SU-DHL-6 (cell line): ENCODE data around the gene C1QL4.

Experiments used
- H2AFZ ChIP-seq: fragments of 200-600 bp; sonication (generic); 2 replicates; pipeline ENCODE4 v1.6.1; 2014; ENCODE audit warnings: low read depth, mild to moderate bottlenecking, moderate library complexity, mixed read lengths, antibody characterized with exemption, low read length; ENCODE audit not compliant: severe bottlenecking
- H3F3A ChIP-seq: fragments of 200-600 bp; shearing (Covaris generic); 2 replicates; pipeline ENCODE4 v1.6.0; 2016; ENCODE audit warnings: antibody characterized with exemption, mild to moderate bottlenecking; ENCODE audit not compliant: insufficient read depth
- H3K27ac ChIP-seq: fragments of 200-600 bp; sonication (generic); 2 replicates; pipeline ENCODE4 v1.5.1; 2016; ENCODE audit warnings: low read depth, mild to moderate bottlenecking, low read length, moderate library complexity, mixed read lengths
- H3K27me3 ChIP-seq: fragments of 200-600 bp; sonication (generic), shearing (Covaris generic); 2 replicates; pipeline ENCODE4 v1.6.0; 2014; ENCODE audit warnings: mild to moderate bottlenecking, low read length
- H3K36me3 ChIP-seq: fragments of 200-600 bp; sonication (generic); 2 replicates; pipeline ENCODE4 v1.6.1; 2014; ENCODE audit warnings: mild to moderate bottlenecking, low read length, mixed read lengths
- H3K4me2 ChIP-seq: fragments of 300-600, 200-600 bp; shearing (Covaris generic), sonication (generic); 2 replicates; pipeline ENCODE4 v1.6.0; 2014; ENCODE audit warnings: low read length, low read depth, mild to moderate bottlenecking; ENCODE audit not compliant: poor library complexity, severe bottlenecking
- H3K4me3 ChIP-seq: fragments of 200-600 bp; sonication (generic); 2 replicates; pipeline ENCODE4 v1.5.1; 2014; ENCODE audit warnings: antibody characterized with exemption, low read length, mild to moderate bottlenecking, mixed read lengths; ENCODE audit not compliant: insufficient read depth, poor library complexity, severe bottlenecking
- H3K79me2 ChIP-seq: fragments of 200-600 bp; sonication (generic); 2 replicates; pipeline ENCODE4 v1.6.1; 2014; ENCODE audit warnings: mild to moderate bottlenecking, low read length, moderate library complexity; ENCODE audit not compliant: insufficient read depth
- H3K9ac ChIP-seq: fragments of 200-600 bp; sonication (generic); 2 replicates; pipeline ENCODE4 v1.7.0; 2014; ENCODE audit warnings: mild to moderate bottlenecking, low read length
- H3K9me2 ChIP-seq: fragments of 200-600 bp; sonication (generic); replicated peaks from 2 replicates; pipeline ENCODE4 v1.6.1; 2014; ENCODE audit warnings: low read length; ENCODE audit not compliant: insufficient read depth
- H3K9me3 ChIP-seq: fragments of 200-600 bp; sonication (generic); 2 replicates; pipeline ENCODE4 v1.6.1; 2014; ENCODE audit warnings: low read length, mixed read lengths; ENCODE audit not compliant: insufficient read depth
- H4K20me1 ChIP-seq: fragments of 200-600 bp; sonication (generic); 2 replicates; pipeline ENCODE4 v1.6.1; 2014; ENCODE audit warnings: low read depth, mild to moderate bottlenecking, antibody characterized with exemption, low read length, moderate library complexity, mixed read lengths
- EZH2phosphoT487 ChIP-seq: fragments of 200-600 bp; sonication (generic), shearing (Covaris generic); conservative IDR thresholded peaks from 2 replicates; pipeline ENCODE4 v1.6.1; 2018; ENCODE audit warnings: mild to moderate bottlenecking, antibody characterized with exemption, low read length, moderate library complexity, mixed read lengths
- TF ChIP-seq, protein P1 (sequence below): fragments of 200-600 bp; sonication (generic); IDR thresholded peaks from one replicate; pipeline ENCODE4 v1.5.1; 2017; ENCODE audit warnings: antibody characterized with exemption, mild to moderate bottlenecking, low read length, moderate library complexity; ENCODE audit not compliant: insufficient read depth, poor library complexity, severe bottlenecking

The C1QL4 gene

DNA sequence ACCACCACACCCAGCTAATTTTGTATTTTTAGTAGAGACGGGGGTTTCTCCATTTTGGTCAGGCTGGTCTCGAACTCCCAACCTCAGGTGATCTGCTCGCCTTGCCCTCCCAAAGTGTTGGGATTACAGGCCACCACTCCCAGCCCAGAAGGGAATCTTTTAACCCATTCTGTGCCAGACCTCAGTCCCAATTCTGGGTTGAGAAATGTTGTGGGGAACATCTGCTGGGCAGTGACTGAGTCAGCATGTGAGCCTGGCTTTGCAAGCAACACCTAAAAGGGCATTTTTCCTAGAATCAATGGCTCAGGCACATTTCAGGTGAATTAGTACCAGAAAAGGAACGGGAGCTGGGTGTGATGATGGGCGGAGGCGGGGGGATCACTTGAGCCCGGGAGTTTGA is 22.7 kb upstream of the C1QL4 start:
- Histone ChIP-seq H4K20me1 (no peaks in the 10 kb centered on the region), H3K27me3 (no peaks in the 10 kb centered on the region), H3K79me2 (no peaks in the 10 kb centered on the region), H3K27ac (no peak overlapping the region), H3K4me3 (no peak overlapping the region), H3K9me2 (no peaks in the 10 kb centered on the region), H3K9ac (no peak overlapping the region), H3F3A (no peaks in the 10 kb centered on the region), H3K9me3 (no peaks in the 10 kb centered on the region), H2AFZ (no peak overlapping the region), H3K4me2 (no peak overlapping the region), H3K36me3 (no peaks in the 10 kb centered on the region)
- TF ChIP-seq, protein P1, sequence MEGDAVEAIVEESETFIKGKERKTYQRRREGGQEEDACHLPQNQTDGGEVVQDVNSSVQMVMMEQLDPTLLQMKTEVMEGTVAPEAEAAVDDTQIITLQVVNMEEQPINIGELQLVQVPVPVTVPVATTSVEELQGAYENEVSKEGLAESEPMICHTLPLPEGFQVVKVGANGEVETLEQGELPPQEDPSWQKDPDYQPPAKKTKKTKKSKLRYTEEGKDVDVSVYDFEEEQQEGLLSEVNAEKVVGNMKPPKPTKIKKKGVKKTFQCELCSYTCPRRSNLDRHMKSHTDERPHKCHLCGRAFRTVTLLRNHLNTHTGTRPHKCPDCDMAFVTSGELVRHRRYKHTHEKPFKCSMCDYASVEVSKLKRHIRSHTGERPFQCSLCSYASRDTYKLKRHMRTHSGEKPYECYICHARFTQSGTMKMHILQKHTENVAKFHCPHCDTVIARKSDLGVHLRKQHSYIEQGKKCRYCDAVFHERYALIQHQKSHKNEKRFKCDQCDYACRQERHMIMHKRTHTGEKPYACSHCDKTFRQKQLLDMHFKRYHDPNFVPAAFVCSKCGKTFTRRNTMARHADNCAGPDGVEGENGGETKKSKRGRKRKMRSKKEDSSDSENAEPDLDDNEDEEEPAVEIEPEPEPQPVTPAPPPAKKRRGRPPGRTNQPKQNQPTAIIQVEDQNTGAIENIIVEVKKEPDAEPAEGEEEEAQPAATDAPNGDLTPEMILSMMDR: no peak
- no peak for TF ChIP-seq EZH2phosphoT487

DNA sequence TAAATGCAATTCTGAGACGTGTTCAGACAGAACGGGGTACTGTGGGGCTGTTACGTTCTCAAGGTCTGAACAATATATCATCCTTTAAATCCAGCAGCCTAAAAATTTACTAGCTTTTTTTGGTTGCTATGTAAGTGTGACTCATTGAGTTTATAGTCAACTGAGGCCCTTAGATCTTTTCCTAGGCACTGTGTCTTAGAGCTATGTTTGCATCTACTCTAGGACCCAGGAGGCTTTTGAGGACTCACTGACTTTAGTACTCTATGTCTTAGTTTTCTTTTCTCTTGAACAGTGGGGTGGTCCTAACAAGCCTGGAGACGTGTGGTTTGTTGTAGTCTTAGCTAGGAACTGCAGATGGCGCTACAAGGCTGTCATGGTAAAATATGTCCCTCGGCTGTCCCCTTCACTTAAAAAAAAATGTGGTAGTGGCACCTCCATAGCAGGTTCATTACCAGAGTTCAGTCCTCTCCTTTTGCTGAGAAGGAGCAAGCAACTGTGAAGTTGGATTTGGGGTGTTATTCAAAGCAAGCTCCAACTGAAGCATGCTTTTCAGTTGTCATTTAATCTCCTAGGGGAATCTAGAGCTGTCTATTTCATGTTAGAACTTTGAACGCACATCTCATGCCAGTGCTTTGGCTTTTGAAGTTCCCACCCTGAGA is 21.6 kb upstream of the C1QL4 start:
- Histone ChIP-seq H3K4me3 (no peak overlapping the region), H3K4me2 (no peak overlapping the region), H3K9ac (no peak overlapping the region), H3K9me3 (no peaks in the 10 kb centered on the region), H3K27me3 (no peaks in the 10 kb centered on the region), H3F3A (no peaks in the 10 kb centered on the region), H2AFZ (no peak overlapping the region), H4K20me1 (no peaks in the 10 kb centered on the region), H3K79me2 (no peaks in the 10 kb centered on the region), H3K27ac (no peak overlapping the region), H3K36me3 (no peaks in the 10 kb centered on the region), H3K9me2 (no peaks in the 10 kb centered on the region)
- TF ChIP-seq EZH2phosphoT487: no peak
- TF ChIP-seq, protein P1: peak; percentile 70

DNA sequence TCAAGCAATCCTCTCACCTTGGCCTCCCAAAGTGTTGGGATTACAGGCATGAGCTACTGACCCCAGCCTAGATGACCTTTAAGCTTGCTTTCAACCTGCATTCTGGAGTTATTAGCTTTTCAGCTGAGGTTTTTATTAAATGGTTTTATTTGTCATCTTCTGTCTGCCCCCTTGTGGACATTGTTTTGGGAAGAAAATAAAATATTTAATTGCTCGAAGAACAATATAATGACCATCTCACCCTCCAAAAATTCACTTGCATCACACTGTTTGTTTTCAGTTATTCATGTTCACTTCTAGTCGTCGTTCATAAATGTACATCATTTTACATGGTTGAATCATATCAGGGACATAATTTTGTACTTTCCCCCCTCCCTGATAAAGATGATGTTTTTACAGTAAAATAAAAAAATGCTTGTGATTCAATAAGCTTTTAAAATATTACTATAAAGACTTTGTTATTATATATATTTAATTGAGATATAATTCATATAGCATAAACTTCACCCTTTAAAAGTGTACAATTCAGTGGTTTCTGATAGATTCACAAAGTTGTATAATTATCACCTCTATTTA is 20.2 kb upstream of the C1QL4 start:
- Histone ChIP-seq H3K36me3 (no peaks in the 10 kb centered on the region), H3F3A (no peaks in the 10 kb centered on the region), H3K9me3 (no peaks in the 10 kb centered on the region), H3K4me2 (no peak overlapping the region), H3K9me2 (no peaks in the 10 kb centered on the region), H3K27ac (no peak overlapping the region), H2AFZ (no peak overlapping the region), H3K4me3 (no peak overlapping the region), H3K9ac (no peak overlapping the region), H4K20me1 (no peaks in the 10 kb centered on the region), H3K79me2 (no peaks in the 10 kb centered on the region), H3K27me3 (no peaks in the 10 kb centered on the region)
- TF ChIP-seq, protein P1: peak; percentile 36
- TF ChIP-seq EZH2phosphoT487: no peak
